ENCODE data around the gene CCNB1IP1. TPM values are rescaled to one million over a fixed set of nuclear protein-coding genes. Genes with fewer than 3 reads are reported as not detected.

Gene CCNB1IP1
- total and polyA plus RNA-seq, 3 donors from 2014 or later, result 38.7 to 46.7 (median 46.0) TPM

DNA sequence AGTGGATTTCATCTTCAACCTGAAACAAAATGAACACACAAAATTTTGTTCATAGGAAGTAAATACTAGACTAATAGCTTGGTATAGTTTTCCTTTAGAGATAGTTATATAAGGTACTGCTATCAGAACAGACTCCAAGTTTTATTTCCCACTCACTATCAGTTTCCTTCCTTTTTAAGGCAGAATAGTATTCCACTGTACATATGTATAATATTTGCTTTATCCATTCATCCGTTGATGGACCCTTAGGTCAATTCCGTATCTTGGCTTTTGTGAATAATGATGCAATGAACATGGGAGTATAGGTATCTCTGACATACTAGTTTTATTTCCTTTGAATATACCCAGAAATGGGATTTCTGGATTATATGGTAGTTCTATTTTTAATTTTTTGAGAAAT is 3.7 kb downstream of the CCNB1IP1 start:
- no peaks in the 10 kb centered on the region for H3K36me3 ChIP-seq (ENCODE audit: low read depth, missing control alignments)
- H3K9me3 ChIP-seq, result no peaks in the 10 kb centered on the region
- no peak overlapping the region for H3K4me3 ChIP-seq
- WGBS, 2 donors, result 61 to 91% methylated on average over 2 of the region's 2 CpGs
- intact Hi-C loops (cut with DNase I; ENCODE audit: low total_unique reads), result loop anchor here (10.0 kb wide), 1 partner anchor 275 kb away; no protein-coding TSS in a partner anchor
- no peak overlapping the region for H3K27ac ChIP-seq
- DNase-seq, result no peak
- H3K4me1 ChIP-seq, result no peaks in the 10 kb centered on the region
- H3K27me3 ChIP-seq, result no peaks in the 10 kb centered on the region
- TF ChIP-seq, protein P1, sequence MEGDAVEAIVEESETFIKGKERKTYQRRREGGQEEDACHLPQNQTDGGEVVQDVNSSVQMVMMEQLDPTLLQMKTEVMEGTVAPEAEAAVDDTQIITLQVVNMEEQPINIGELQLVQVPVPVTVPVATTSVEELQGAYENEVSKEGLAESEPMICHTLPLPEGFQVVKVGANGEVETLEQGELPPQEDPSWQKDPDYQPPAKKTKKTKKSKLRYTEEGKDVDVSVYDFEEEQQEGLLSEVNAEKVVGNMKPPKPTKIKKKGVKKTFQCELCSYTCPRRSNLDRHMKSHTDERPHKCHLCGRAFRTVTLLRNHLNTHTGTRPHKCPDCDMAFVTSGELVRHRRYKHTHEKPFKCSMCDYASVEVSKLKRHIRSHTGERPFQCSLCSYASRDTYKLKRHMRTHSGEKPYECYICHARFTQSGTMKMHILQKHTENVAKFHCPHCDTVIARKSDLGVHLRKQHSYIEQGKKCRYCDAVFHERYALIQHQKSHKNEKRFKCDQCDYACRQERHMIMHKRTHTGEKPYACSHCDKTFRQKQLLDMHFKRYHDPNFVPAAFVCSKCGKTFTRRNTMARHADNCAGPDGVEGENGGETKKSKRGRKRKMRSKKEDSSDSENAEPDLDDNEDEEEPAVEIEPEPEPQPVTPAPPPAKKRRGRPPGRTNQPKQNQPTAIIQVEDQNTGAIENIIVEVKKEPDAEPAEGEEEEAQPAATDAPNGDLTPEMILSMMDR (IDR thresholded peaks at IDR 0.05), result no peak

DNA sequence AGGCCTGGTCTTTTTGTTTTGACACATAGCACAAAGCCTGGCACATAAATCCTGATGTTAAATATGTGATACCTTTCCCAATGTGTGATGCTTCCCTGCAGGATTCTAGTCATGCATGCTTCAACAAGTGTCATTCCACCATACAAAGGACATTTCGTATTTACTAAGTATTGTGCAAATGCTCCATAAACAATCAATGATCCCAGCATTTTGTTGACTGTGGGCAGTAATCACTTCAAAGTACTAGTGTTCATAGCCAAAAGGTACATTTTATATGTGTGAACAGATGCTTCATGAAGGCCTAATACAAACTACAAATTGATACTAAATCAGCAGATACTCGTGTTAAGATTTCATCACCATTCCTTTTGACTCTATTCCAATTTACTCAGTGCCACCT is 4.4 kb downstream of the CCNB1IP1 start:
- Histone ChIP-seq H3K27me3 (no peaks in the 10 kb centered on the region), H3K27ac (no peak overlapping the region), H3K36me3 (ENCODE audit: low read depth, missing control alignments) (no peaks in the 10 kb centered on the region), H3K9me3 (no peaks in the 10 kb centered on the region), H3K4me3 (no peak overlapping the region), H3K4me1 (no peaks in the 10 kb centered on the region)
- intact Hi-C loops (cut with DNase I; ENCODE audit: low total_unique reads), result loop anchor here (10.0 kb wide), 1 partner anchor 276 kb away; no protein-coding TSS in a partner anchor
- no peak for TF ChIP-seq POLR2A (IDR thresholded peaks at IDR 0.05)
- TF ChIP-seq, protein P1 (IDR thresholded peaks at IDR 0.05), result no peak
- 46 to 61% methylated on average over 2 of the region's 2 CpGs for WGBS, 2 donors
- DNase-seq, result no peak

DNA sequence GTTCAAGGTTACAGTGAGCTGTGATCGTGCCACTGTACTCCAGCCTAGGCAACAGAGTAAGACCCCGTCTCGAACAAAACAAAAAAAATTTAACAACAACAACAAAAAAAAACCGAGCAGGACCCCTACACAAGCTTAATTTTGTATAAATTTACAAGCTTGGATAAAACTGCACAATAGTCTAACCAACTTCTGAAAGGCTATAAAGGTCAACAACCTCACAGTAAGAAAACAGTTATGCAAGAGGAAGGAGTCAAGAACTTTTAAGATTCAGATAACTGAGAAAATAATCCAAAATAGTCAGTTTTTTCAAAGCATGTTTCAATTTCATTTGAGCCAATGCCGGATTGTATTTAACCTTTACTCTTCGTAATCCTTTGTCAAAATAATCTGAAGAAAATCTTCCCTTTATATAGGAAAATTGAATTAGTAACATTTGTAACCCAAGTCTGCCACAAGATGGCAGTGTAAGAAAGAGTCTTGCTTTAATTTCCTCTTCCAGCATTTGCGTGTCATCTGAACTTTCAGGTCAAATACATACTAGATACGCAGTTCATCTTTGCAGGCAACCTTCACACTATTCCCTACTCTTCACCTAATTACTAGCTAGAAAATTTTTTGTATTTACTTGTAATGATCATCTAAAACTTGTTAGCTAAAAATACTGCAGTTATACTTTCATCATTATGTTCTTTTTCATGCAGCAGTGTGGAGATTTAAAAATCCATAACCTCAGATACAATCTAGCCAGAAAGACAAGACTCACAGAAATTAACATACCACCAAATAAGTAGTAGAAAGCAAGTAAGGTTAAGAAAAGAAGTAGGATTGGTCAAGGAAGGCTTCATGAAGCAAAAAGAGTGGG is 5.8 kb downstream of the CCNB1IP1 start:
- H3K27ac ChIP-seq, result peak overlapping the region in 1 of 2 donors; percentile 48
- TF ChIP-seq, protein P1 (IDR thresholded peaks at IDR 0.05), result peak; percentile 67 to 81 (median 72)
- no peak for TF ChIP-seq POLR2A (IDR thresholded peaks at IDR 0.05)
- no peak for DNase-seq
- no peak overlapping the region for H3K4me3 ChIP-seq
- H3K4me1 ChIP-seq, result no peaks in the 10 kb centered on the region
- H3K9me3 ChIP-seq, result no peaks in the 10 kb centered on the region
- no peaks in the 10 kb centered on the region for H3K27me3 ChIP-seq
- H3K36me3 ChIP-seq (ENCODE audit: low read depth, missing control alignments), result no peaks in the 10 kb centered on the region
- WGBS, 2 donors, result 44 to 47% methylated on average over 8 of the region's 8 CpGs
- intact Hi-C loops (cut with DNase I; ENCODE audit: low total_unique reads), result loop anchor here (10.0 kb wide), 1 partner anchor 278 kb away; no protein-coding TSS in a partner anchor

DNA sequence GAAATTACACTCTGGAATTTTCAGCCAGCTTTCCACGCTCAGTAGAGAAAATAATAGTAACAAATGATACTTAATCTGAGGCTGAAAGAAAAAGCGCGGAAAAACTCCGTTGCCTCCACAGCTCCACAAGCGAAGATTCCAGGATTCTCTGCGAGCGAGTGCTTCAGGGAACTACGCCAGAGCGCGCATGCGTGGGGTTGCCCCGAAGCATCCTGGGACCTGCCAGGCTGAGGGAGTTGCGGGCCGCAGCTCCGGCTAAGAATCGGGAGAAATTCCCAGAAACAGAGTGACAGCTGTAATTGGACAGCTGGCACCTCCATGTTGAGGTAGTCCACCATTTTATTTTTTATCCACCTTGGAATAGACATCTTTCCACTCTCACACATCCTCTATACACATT is 15.4 kb downstream of the CCNB1IP1 start:
- no peaks in the 10 kb centered on the region for H3K27me3 ChIP-seq
- no peaks in the 10 kb centered on the region for H3K9me3 ChIP-seq
- H3K4me1 ChIP-seq, result no peaks in the 10 kb centered on the region
- intact Hi-C loops (cut with DNase I; ENCODE audit: low total_unique reads), result no loop called here
- 76 to 78% methylated on average over 16 of the region's 16 CpGs for WGBS, 2 donors
- peak; percentile 76 for DNase-seq
- TF ChIP-seq, protein P1 (IDR thresholded peaks at IDR 0.05), result no peak
- TF ChIP-seq POLR2A (IDR thresholded peaks at IDR 0.05), result no peak
- no peaks in the 10 kb centered on the region for H3K36me3 ChIP-seq (ENCODE audit: low read depth, missing control alignments)
- peak overlapping the region; percentile 42 to 44 for H3K4me3 ChIP-seq
- H3K27ac ChIP-seq, result peak overlapping the region in 1 of 2 donors; percentile 57

All from testis (tissue), 3 donors.